ENCODE measurements around the gene CD6.
"Not testable (repeated sequence)": the region's sequence is repeated elsewhere in the genome, so short reads cannot be mapped to it uniquely, and the experiment has no call there.

CD6 gene

DNA sequence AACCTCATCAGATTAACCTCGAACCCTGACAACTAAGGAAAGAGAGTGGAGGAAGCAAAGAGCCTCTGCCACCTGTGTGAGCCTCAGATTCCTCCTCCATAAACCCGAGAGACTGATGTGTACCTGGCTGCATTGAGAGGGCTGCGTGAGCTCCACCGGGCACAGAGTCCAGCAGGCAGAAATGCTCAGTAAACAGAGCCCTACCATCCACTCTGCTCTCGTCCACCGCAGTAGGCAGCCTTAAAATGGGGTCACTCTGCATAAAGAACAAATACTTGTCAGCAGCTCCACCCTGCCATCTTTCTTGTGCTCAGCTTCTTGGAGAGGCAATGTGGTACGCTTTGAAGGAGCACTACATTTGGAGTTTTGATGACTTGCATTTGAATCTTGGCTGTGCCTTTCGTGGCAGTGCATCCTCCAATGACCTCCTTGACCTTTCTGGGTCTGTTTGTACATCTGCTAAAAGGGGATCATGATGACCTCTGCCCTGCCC, 87.8 kb downstream of the CD6 start:
- DNase-seq, result no peak

GRCh38 chr11:61061081-61061826, 89.8 kb downstream of the CD6 start:
- DNase-seq, result no peak

- no peak for DNase-seq
These were observed 90.9 kb downstream of the CD6 start for GRCh38 chr11:61062181-61062930.

GRCh38 chr11:61065236-61065635, 93.8 kb downstream of the CD6 start:
- not testable (repeated sequence) for DNase-seq

- DNase-seq, result no peak
These were observed 94.6 kb downstream of the CD6 start for GRCh38 chr11:61065955-61066638.

- no peak for DNase-seq
These were observed 95.2 kb downstream of the CD6 start for GRCh38 chr11:61066645-61067044.

DNA sequence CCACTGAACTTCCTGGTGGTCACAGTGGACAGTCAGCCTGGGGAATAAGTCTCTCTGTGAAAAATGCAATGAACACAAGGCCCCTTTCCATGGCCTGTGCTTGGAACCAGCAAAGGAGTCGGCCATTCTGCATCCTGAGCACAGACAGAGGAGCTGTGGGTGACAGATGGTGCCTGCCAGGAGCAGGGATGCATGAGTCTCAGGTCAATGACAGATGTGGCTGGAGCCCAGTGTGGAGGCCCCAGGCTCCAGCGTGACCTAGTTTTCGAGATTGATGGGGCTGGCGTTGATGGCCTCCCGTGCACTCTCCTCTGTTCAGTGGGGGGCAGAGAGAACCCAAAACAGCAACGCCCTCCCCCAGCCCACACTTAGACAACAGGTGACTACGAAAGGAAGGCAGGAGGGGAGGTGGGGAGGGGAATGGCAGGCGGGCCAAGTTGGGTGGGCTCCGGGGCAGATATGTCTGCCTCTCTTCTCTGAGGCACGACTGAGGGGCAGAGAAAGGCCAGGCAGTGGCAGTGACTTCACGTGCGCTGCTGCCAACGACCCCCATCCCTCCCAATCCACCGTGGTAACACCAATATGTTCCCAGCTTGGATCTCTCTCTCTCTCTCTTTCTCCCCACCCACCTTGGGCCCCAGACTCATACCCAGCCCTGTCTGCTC, 96.4 kb downstream of the CD6 start:
- DNase-seq, result no peak

DNA sequence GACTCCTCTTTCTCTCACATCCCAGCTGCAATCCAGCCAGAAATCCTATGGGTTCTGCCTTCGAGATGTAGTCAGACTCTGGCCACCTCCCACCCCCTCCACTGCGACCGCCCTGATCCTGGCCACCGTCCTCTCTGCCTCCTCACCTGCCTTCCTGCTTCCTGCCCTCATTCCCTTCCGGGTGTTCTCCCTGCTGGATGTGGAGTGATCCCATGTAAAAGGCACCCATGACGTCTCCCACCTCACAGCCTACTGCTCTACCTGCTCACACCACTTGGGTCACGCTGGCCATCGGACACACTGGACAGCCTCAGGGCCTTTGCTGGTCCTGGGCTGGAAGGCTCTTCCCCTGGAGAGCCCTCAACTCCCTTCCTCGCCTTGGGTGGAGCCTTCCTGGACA, 97.1 kb downstream of the CD6 start:
- no peak for DNase-seq

DNA sequence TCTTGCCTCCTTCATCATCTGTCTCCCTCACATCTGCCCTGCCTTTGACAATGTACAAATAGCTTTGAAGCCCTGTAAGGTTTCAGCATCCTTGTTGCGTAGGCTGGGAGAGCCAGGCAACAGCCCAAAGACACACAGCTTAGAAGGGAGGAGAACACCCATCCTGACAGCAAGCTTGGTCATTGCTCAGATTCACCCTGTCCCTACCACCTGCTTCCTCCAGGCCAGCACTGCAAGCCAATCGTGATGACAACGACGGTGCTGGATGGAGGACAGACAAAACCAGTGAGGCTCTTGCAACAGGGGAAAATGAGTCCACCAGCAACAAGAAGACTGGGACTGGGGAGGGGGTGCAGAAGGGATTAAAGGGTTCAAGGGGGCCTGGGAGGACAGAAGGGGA, 97.9 kb downstream of the CD6 start:
- DNase-seq, result no peak
